Activated CD4-positive, alpha-beta memory T cell treated with anti-CD3 and anti-CD28 coated beads for 36 hours (primary cell): ENCODE results near the gene IRF1. TPM values are rescaled to one million over a fixed set of nuclear protein-coding genes. Genes with fewer than 3 reads are reported as not detected.
"Not testable (repeated sequence)": the region's sequence is repeated elsewhere in the genome, so short reads cannot be mapped to it uniquely, and the experiment has no call there.

Experiments used
- CTCF ChIA-PET: fragments of 350-600 bp; sonication (Branson Sonifier 250); formaldehyde crosslinking; loops from one replicate; lab custom pipeline; 2021; ENCODE audit warnings: antibody characterized with exemption, inconsistent platforms; lab: Charles Lee
- POLR2A ChIA-PET: fragments of 350-600 bp; sonication (Branson Sonifier 250); formaldehyde crosslinking; loops from one replicate; lab custom pipeline; 2021; ENCODE audit warnings: antibody characterized with exemption; lab: Charles Lee
- DNase-seq: peaks from one replicate; pipeline ENCODE4 v3.0.0-alpha.2; 2020
- H3K27ac Mint-ChIP-seq: one replicate; pipeline ENCODE4 v1.8.0; 2021; ENCODE audit warnings: mixed read lengths
- H3K27me3 Mint-ChIP-seq: one replicate; pipeline ENCODE4 v1.8.0; 2021; ENCODE audit warnings: mixed read lengths
- H3K36me3 Mint-ChIP-seq: one replicate; pipeline ENCODE4 v1.8.0; 2021; ENCODE audit warnings: mixed read lengths
- H3K4me1 Mint-ChIP-seq: one replicate; pipeline ENCODE4 v1.8.0; 2021; ENCODE audit warnings: low read depth, mixed read lengths
- H3K4me3 Mint-ChIP-seq: one replicate; pipeline ENCODE4 v1.8.0; 2021; ENCODE audit warnings: mild to moderate bottlenecking, mixed read lengths
- H3K9me3 Mint-ChIP-seq: one replicate; pipeline ENCODE4 v1.8.0; 2021; ENCODE audit warnings: mixed read lengths
- intact Hi-C: fragments of 100-400 bp; cut with micrococcal nuclease; formaldehyde crosslinking; loops from one replicate; pipeline ENCODE4 v1.15.1; 2023
- total RNA-seq, 2 experiments: library from RNA; stranded (reverse); gene quantifications; one replicate each; pipeline ENCODE4 v1.2.3, GENCODE V29; 2021

IRF1 gene
- total RNA-seq, 2 experiments from 2014 or later, result 104 to 106 TPM

DNA sequence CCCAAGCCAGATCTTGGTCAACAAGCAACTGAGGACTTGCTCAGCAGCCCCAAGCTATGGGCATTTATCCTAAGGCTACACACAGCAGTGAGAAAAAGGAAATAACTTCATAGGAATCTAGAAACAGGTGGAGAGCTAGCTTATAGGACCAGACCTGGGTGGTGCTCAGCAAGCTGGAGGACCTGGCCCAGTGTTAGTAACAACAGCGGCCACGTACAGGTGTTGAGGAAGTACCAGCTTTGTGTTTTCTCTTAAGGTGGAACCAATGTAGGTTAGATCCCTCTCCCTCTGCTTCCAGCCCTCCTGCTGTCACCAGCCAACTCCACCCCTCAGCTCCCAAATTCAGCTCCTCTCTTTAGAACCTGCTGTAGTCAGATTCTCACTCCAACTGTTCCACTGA lies 43.4 kb downstream of the IRF1 start:
- H3K36me3 Mint-ChIP-seq, result peaks cover 9% of the 10 kb centered on the region
- intact Hi-C loops, result no loop called here
- no peak overlapping the region for H3K4me3 Mint-ChIP-seq
- no peaks in the 10 kb centered on the region for H3K9me3 Mint-ChIP-seq
- no peak overlapping the region for H3K27ac Mint-ChIP-seq
- DNase-seq, result peak; percentile 8
- ChIA-PET POLR2A (interaction anchor here (1.0 to 2.5 kb wide), 5 partner anchors 11 to 43 kb away, joined by 4 to 13 read pairs (median 4); partner anchors contain the start of gene IRF1), CTCF (interaction anchor here (0.8 to 1.8 kb wide), 7 partner anchors 11 to 54 kb away, joined by 3 to 8 read pairs (median 4); partner anchors contain the start of gene IRF1)
- peaks cover 58% of the 10 kb centered on the region for H3K4me1 Mint-ChIP-seq
- H3K27me3 Mint-ChIP-seq, result no peaks in the 10 kb centered on the region

DNA sequence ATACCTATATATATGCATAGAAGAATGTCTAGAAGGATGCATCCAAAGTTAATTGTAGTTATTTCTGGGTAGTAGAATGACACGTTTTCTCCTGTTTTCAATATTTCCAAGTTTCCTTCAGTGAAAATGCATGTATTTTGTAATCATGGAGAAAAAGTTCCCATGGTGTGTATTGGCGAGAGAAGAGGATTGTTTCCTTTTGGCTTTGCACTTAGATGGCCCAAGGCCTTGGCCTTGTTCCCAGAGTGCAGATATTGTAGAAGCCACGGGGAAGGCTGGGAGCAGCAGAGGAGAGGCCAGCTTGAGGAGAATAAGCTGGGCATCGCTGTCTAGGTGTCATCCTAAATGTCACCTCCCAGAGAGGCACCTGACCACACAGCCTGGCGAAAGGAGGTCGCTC lies 44.0 kb downstream of the IRF1 start:
- intact Hi-C loops, result no loop called here
- POLR2A ChIA-PET, result interaction anchor here (1.0 to 2.5 kb wide), 4 partner anchors 11 to 44 kb away, joined by 4 to 13 read pairs (median 4); partner anchors contain the start of gene IRF1
- CTCF ChIA-PET, result interaction anchor here (0.8 to 1.8 kb wide), 4 partner anchors 11 to 54 kb away, joined by 3 to 8 read pairs (median 4); no protein-coding TSS in a partner anchor
- H3K9me3 Mint-ChIP-seq, result no peaks in the 10 kb centered on the region
- peaks cover 63% of the 10 kb centered on the region for H3K4me1 Mint-ChIP-seq
- no peak overlapping the region for H3K27ac Mint-ChIP-seq
- DNase-seq, result no peak
- no peaks in the 10 kb centered on the region for H3K27me3 Mint-ChIP-seq
- H3K36me3 Mint-ChIP-seq, result peaks cover 9% of the 10 kb centered on the region
- no peak overlapping the region for H3K4me3 Mint-ChIP-seq

DNA sequence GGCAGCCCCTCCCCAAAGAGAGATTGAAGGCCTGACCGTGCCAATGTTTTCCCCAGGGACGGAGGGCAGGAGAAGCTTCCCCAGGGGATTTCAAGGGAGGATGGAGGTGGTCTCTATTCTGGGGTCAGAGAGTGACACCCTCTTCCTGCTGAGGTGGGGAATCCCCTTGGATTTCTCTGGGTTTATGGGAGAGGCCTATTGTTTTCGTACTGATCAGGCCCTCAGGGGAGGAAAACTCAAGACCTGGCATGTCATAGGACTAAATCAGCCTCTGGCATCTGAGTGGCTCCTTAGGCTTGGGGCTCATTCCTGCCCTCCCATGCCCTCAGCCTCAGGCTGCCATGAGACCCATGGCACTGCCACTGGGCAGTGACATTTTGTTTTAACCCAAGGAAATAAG lies 44.6 kb downstream of the IRF1 start:
- Mint-ChIP-seq H3K36me3 (peaks cover 11% of the 10 kb centered on the region), H3K27me3 (no peaks in the 10 kb centered on the region), H3K4me3 (no peak overlapping the region), H3K27ac (no peak overlapping the region), H3K4me1 (peaks cover 67% of the 10 kb centered on the region), H3K9me3 (no peaks in the 10 kb centered on the region)
- intact Hi-C loops, result no loop called here
- ChIA-PET POLR2A (no interaction called here), CTCF (no interaction called here)
- peak; percentile 4 for DNase-seq

DNA sequence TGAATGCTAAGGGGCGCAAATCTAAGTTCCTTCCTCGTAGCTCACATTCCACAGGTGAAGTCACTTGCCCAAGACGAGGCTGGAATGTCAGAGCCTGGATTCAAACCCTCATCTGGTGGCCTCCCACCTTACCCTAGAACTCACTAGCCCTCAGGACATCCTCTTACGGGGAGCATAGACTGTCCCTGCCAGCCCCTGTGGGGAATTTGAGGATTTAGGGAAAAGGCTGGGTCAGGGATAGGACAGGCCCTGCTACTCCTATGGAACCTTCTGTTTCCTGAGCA lies 45.0 kb downstream of the IRF1 start:
- no peak for DNase-seq
- Mint-ChIP-seq H3K36me3 (peaks cover 11% of the 10 kb centered on the region), H3K4me1 (peaks cover 70% of the 10 kb centered on the region)

DNA sequence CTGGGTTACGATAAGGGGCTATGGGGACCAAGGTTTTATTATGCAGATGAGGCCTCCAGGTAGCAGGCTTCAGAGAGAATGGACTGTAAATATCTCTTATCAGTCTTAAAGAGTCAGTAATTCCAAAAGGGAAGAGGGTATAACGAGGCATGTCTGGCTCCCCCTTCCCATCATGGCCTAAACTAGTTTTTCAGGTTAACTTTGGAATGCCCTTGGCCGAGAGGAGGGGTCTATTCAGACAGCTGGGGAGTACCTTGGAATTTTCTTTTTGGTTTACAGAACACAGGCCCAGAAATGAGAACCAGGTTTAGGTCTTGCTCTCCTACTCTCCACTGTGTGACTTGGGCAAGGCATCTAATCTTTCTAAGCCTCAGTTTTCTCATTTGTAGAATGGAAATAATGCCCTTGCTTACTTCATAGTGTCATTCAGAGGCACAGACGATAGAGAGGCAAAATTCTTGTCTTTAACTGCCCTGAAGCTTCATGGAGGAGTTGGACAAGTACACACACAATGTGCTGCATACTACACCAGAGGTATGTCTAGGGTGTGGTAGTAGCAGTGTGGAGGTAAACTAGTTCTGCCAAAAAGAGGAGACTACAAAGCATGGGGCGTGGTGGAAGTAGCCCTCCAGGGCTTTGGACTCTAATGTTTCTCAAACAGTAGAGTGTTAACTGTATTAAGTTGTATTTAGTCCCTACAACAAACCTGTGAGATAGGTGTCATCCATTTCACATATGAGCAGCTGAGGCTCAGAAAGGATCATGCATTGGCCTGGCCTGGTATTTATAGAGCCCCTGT lies 45.5 kb downstream of the IRF1 start:
- Mint-ChIP-seq H3K36me3 (peaks cover 13% of the 10 kb centered on the region), H3K9me3 (no peaks in the 10 kb centered on the region), H3K4me3 (no peak overlapping the region), H3K4me1 (peaks cover 70% of the 10 kb centered on the region), H3K27ac (no peak overlapping the region), H3K27me3 (no peaks in the 10 kb centered on the region)
- DNase-seq, result no peak
- CTCF ChIA-PET, result interaction anchor here (1.0 to 1.4 kb wide), 2 partner anchors 58 to 207 kb away, joined by 3 to 4 read pairs; no protein-coding TSS in a partner anchor
- intact Hi-C loops, result no loop called here
- POLR2A ChIA-PET, result no interaction called here

More for the DNA sequence above, 45.0 kb downstream of the IRF1 start:
- Mint-ChIP-seq H3K4me3 (no peak overlapping the region), H3K9me3 (no peaks in the 10 kb centered on the region), H3K27ac (no peak overlapping the region), H3K27me3 (no peaks in the 10 kb centered on the region)
- POLR2A ChIA-PET, result no interaction called here
- intact Hi-C loops, result no loop called here
- CTCF ChIA-PET, result no interaction called here

GRCh38 chr5:132444061-132444460 lies 46.5 kb downstream of the IRF1 start:
- peaks cover 77% of the 10 kb centered on the region for H3K4me1 Mint-ChIP-seq
- ChIA-PET CTCF (interaction anchor here (1.0 to 1.4 kb wide), 2 partner anchors 57 to 206 kb away, joined by 3 to 4 read pairs; no protein-coding TSS in a partner anchor), POLR2A (interaction anchor here (0.9 kb wide), 1 partner anchor 13 kb away, joined by 4 read pairs; no protein-coding TSS in a partner anchor)
- no peaks in the 10 kb centered on the region for H3K9me3 Mint-ChIP-seq
- H3K4me3 Mint-ChIP-seq, result no peak overlapping the region
- DNase-seq, result no peak
- H3K27me3 Mint-ChIP-seq, result no peaks in the 10 kb centered on the region
- intact Hi-C loops, result no loop called here
- no peak overlapping the region for H3K27ac Mint-ChIP-seq
- H3K36me3 Mint-ChIP-seq, result peaks cover 12% of the 10 kb centered on the region

DNA sequence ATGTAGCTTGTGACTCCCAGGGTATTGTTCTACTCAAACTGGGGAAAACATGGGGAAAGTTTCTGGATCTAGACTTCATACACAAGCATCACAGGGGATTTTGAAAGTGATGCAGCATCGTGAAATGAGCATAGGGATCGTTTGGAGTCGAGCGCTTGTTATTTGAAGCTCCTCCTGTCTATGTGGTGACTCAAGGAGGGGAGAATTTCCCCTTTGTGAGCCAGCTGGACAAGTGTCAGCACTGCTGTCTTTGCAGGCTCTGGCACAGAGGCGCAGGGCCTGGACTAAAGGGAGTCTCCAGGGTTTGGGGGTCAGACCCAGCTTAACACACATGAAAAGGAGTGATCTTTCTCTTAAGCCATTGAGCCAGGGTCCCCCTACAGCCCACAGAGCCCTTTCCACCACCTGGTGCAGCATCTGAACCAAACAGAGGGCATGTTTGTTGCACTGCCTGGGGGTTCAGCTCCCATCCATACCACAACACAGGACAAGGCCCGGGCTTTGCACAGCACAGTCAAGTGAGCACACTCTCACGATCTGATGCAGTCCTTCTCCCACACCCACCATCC lies 51.0 kb downstream of the IRF1 start:
- ChIA-PET CTCF (interaction anchor here (0.7 to 4.1 kb wide), 3 partner anchors 11 to 226 kb away, joined by 3 to 21 read pairs (median 4); no protein-coding TSS in a partner anchor), POLR2A (interaction anchor here (0.7 to 4.8 kb wide), 5 partner anchors 13 to 41 kb away, joined by 3 to 37 read pairs (median 4); no protein-coding TSS in a partner anchor)
- intact Hi-C loops, result no loop called here
- Mint-ChIP-seq H3K4me1 (peaks cover 79% of the 10 kb centered on the region), H3K27me3 (no peaks in the 10 kb centered on the region), H3K4me3 (no peak overlapping the region), H3K9me3 (no peaks in the 10 kb centered on the region), H3K27ac (peak overlapping the region; percentile 82), H3K36me3 (peaks cover 6% of the 10 kb centered on the region)
- DNase-seq, result peak; percentile 48

DNA sequence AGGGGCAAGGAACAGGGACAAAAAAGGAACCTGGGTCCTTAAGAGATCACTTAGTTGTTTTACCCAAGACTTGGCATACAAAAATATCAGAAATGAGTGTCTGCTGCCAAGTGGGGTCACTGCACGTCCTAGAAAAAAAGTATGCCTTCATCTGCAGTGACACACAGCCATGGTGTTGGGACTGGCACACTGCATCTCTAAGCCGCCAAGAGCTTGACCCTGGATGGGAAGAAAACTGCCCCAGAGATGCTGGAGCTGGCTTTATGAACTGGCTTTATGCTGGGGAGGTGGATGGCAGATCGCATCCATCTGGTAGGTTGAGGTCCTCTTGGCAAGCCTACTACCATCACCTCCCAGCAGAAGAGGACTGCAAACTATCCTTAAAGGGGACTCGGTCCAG lies 51.7 kb downstream of the IRF1 start:
- ChIA-PET POLR2A (interaction anchor here (0.9 to 4.8 kb wide), 6 partner anchors 12 to 42 kb away, joined by 3 to 37 read pairs (median 7); no protein-coding TSS in a partner anchor), CTCF (interaction anchor here (1.2 to 4.1 kb wide), 5 partner anchors 11 to 62 kb away, joined by 3 to 21 read pairs (median 5); no protein-coding TSS in a partner anchor)
- Mint-ChIP-seq H3K9me3 (no peaks in the 10 kb centered on the region), H3K4me3 (no peak overlapping the region), H3K36me3 (peaks cover 8% of the 10 kb centered on the region), H3K27ac (peak overlapping the region; percentile 82), H3K27me3 (no peaks in the 10 kb centered on the region), H3K4me1 (peaks cover 82% of the 10 kb centered on the region)
- intact Hi-C loops, result no loop called here
- no peak for DNase-seq

- intact Hi-C loops, DNase-seq, H3K27me3 Mint-ChIP-seq, H3K36me3 Mint-ChIP-seq, H3K9me3 Mint-ChIP-seq: not testable (repeated sequence)
- Mint-ChIP-seq H3K27ac (peak overlapping the region; percentile 78), H3K4me1 (peaks cover 78% of the 10 kb centered on the region), H3K4me3 (peak overlapping the region; percentile 18)
- CTCF ChIA-PET, result interaction anchor here (1.1 to 4.1 kb wide), 7 partner anchors 10 to 63 kb away, joined by 3 to 21 read pairs (median 5); no protein-coding TSS in a partner anchor
- POLR2A ChIA-PET, result interaction anchor here (1.2 to 4.8 kb wide), 5 partner anchors 12 to 52 kb away, joined by 3 to 37 read pairs (median 10); partner anchors contain the start of gene IRF1
These were observed 52.3 kb downstream of the IRF1 start for GRCh38 chr5:132438267-132438645.

DNA sequence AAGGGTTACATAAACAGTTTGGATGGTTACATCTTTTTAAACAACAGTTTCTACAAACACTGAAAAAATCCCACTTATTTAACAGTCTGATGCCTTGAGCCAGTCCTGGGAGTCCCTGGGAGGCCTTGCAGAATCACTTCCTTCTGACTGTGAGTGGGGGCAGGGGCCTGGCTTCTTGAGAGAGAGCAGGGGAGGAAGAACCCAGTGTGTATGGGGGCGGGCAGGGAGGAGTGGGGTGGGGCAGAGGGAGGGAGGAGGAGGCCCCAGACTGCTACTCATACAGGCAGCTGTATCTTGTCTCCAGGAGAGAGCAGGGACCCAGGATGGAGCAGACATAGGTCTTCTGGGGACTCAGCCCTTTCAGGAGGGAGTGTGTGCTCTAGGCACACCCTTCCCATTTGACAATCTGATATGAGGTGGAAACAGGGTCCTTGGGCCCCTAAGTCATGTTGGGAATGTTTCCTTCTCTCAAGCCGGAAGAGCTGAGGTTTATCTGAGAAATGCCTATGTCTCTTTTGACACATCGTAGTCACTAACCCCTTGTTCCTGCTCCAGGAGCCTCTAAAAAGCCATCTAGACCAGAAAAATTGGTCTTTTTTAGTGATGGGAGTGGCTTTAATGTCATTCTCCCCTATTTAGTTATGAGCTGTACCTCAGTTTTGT lies 52.8 kb downstream of the IRF1 start:
- Mint-ChIP-seq H3K27ac (peak overlapping the region; percentile 78), H3K9me3 (no peaks in the 10 kb centered on the region), H3K36me3 (peaks cover 8% of the 10 kb centered on the region), H3K4me3 (peak overlapping the region; percentile 18), H3K27me3 (no peaks in the 10 kb centered on the region), H3K4me1 (peaks cover 78% of the 10 kb centered on the region)
- intact Hi-C loops, result loop anchor here (1.0 kb wide), 3 partner anchors 12 to 29 kb away; no protein-coding TSS in a partner anchor
- peak; percentile 83 for DNase-seq
- CTCF ChIA-PET, result interaction anchor here (1.1 to 4.1 kb wide), 9 partner anchors 12 to 63 kb away, joined by 3 to 21 read pairs (median 5); no protein-coding TSS in a partner anchor
- POLR2A ChIA-PET, result interaction anchor here (0.8 to 4.8 kb wide), 7 partner anchors 11 to 53 kb away, joined by 3 to 37 read pairs (median 4); partner anchors contain the start of gene IRF1

DNA sequence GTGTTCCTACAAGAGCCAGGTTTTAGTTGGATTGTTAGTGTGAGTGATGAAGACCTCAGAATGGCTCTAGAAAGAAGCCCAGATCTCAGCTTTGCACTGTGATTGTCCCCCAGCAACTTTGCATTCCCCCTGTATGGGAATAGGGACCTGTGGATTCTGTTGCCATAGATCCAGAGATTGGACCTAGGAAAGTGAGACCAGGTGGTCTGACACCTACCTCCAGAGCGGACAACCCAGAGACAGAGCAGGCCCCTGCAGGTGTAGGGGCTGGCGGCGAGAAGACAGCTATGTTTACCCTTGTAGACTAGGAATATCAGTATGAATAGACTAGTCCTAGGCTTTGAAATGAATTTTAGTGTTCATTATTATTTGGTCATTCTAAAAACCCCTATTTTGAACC lies 53.6 kb downstream of the IRF1 start:
- Mint-ChIP-seq H3K9me3 (no peaks in the 10 kb centered on the region), H3K4me1 (peaks cover 79% of the 10 kb centered on the region), H3K4me3 (no peak overlapping the region), H3K36me3 (peaks cover 8% of the 10 kb centered on the region), H3K27me3 (no peaks in the 10 kb centered on the region), H3K27ac (peak overlapping the region; percentile 78)
- intact Hi-C loops, result loop anchor here (1.0 kb wide), 3 partner anchors 12 to 29 kb away; no protein-coding TSS in a partner anchor
- ChIA-PET CTCF (interaction anchor here (0.6 to 4.1 kb wide), 8 partner anchors 11 to 64 kb away, joined by 3 to 21 read pairs (median 4); no protein-coding TSS in a partner anchor), POLR2A (interaction anchor here (0.8 to 4.8 kb wide), 5 partner anchors 10 to 53 kb away, joined by 3 to 37 read pairs (median 7); partner anchors contain the start of gene IRF1)
- DNase-seq, result no peak
